NK-92 treated with Interleukin-12 subunit alpha and Interleukin-12 subunit beta, amount 100 ng/mL, for 24 hours (cell line): ENCODE results near the gene ADGRV1.

Experiments
- DNase-seq: peaks from one replicate; lab custom pipeline; 2025; lab: John Stamatoyannopoulos, UW

ADGRV1 gene

GRCh38 chr5:91139572-91140200 is 581.1 kb downstream of the ADGRV1 start:
- DNase-seq = no peak

GRCh38 chr5:91140657-91141056 is 582.1 kb downstream of the ADGRV1 start:
- no peak for DNase-seq

- no peak for DNase-seq
Measured at GRCh38 chr5:91141642-91142041, 583.0 kb downstream of the ADGRV1 start.

- no peak for DNase-seq
Measured at GRCh38 chr5:91142386-91142785, 583.8 kb downstream of the ADGRV1 start.

GRCh38 chr5:91142819-91143218 is 584.2 kb downstream of the ADGRV1 start:
- DNase-seq = no peak

GRCh38 chr5:91143840-91144239 is 585.2 kb downstream of the ADGRV1 start:
- no peak for DNase-seq

GRCh38 chr5:91144491-91145332 is 586.1 kb downstream of the ADGRV1 start:
- no peak for DNase-seq

- DNase-seq = no peak
Measured at GRCh38 chr5:91145333-91145620, 586.7 kb downstream of the ADGRV1 start.

GRCh38 chr5:91146230-91146629 is 587.6 kb downstream of the ADGRV1 start:
- no peak for DNase-seq

GRCh38 chr5:91146905-91147600 is 588.5 kb downstream of the ADGRV1 start:
- DNase-seq = no peak

GRCh38 chr5:91150234-91150633 is 591.6 kb downstream of the ADGRV1 start:
- no peak for DNase-seq

GRCh38 chr5:91150636-91151035 is 592.0 kb downstream of the ADGRV1 start:
- DNase-seq = no peak

- DNase-seq = no peak
Measured at GRCh38 chr5:91151947-91152346, 593.4 kb downstream of the ADGRV1 start.

GRCh38 chr5:91154338-91154737 is 595.7 kb downstream of the ADGRV1 start:
- DNase-seq = no peak

- no peak for DNase-seq
Measured at GRCh38 chr5:91155274-91155673, 596.7 kb downstream of the ADGRV1 start.

- no peak for DNase-seq
Measured at GRCh38 chr5:91156242-91156641, 597.6 kb downstream of the ADGRV1 start.

- DNase-seq = no peak
Measured at GRCh38 chr5:91158011-91158410, 599.4 kb downstream of the ADGRV1 start.

GRCh38 chr5:91159647-91160046 is 601.0 kb downstream of the ADGRV1 start:
- DNase-seq = no peak

GRCh38 chr5:91160714-91161285 is 602.2 kb downstream of the ADGRV1 start:
- no peak for DNase-seq

GRCh38 chr5:91162534-91163381 is 604.2 kb downstream of the ADGRV1 start:
- DNase-seq = peak; percentile 68

- DNase-seq = no peak
Measured at GRCh38 chr5:91164424-91164823, 605.8 kb downstream of the ADGRV1 start.
